ENCODE data around the gene PHF2. TPM values are rescaled to one million over a fixed set of nuclear protein-coding genes. Genes with fewer than 3 reads are reported as not detected.

Gene PHF2
- total RNA-seq, 2 experiments from 2014 or later = 16.0 to 16.5 TPM

- Mint-ChIP-seq H3K27ac (no peak overlapping the region), H3K36me3 (ENCODE audit: low read depth) (peaks cover 7% of the 10 kb centered on the region), H3K4me1 (no peaks in the 10 kb centered on the region), H3K4me3 (no peak overlapping the region), H3K9me3 (ENCODE audit: low read depth) (no peaks in the 10 kb centered on the region), H3K27me3 (no peaks in the 10 kb centered on the region)
- DNase-seq (peak; percentile 2), ATAC-seq (no peak)
- intact Hi-C loops (cut with DNase I, micrococcal nuclease) = no loop called here
- CTCF ChIA-PET = interaction anchor here (0.6 kb wide), 1 partner anchor 207 kb away, joined by 3 read pairs; no protein-coding TSS in a partner anchor
- POLR2A ChIA-PET = no interaction called here
Observed at GRCh38 chr9:93658184-93658925, 82.0 kb downstream of the PHF2 start.

- peak; percentile 1 for DNase-seq
- CTCF ChIA-PET = no interaction called here
- Mint-ChIP-seq H3K36me3 (ENCODE audit: low read depth) (peaks cover 7% of the 10 kb centered on the region), H3K27me3 (no peaks in the 10 kb centered on the region), H3K4me3 (no peak overlapping the region), H3K9me3 (ENCODE audit: low read depth) (no peaks in the 10 kb centered on the region), H3K27ac (no peak overlapping the region), H3K4me1 (no peaks in the 10 kb centered on the region)
- POLR2A ChIA-PET = no interaction called here
- intact Hi-C loops (cut with DNase I, micrococcal nuclease) = no loop called here
- no peak for ATAC-seq
Observed at GRCh38 chr9:93659044-93659836, 82.9 kb downstream of the PHF2 start.

GRCh38 chr9:93659837-93660177, 83.4 kb downstream of the PHF2 start:
- H3K27ac Mint-ChIP-seq = no peak overlapping the region
- intact Hi-C loops (cut with DNase I, micrococcal nuclease) = no loop called here
- H3K4me3 Mint-ChIP-seq = no peak overlapping the region
- ChIA-PET CTCF (no interaction called here), POLR2A (no interaction called here)
- ATAC-seq (peak; percentile 12), DNase-seq (peak; percentile 6)
- H3K36me3 Mint-ChIP-seq (ENCODE audit: low read depth) = peaks cover 7% of the 10 kb centered on the region
- no peaks in the 10 kb centered on the region for H3K27me3 Mint-ChIP-seq
- H3K4me1 Mint-ChIP-seq = no peaks in the 10 kb centered on the region
- no peaks in the 10 kb centered on the region for H3K9me3 Mint-ChIP-seq (ENCODE audit: low read depth)

- ATAC-seq (no peak), DNase-seq (peak; percentile 4)
- Mint-ChIP-seq H3K4me3 (no peak overlapping the region), H3K36me3 (ENCODE audit: low read depth) (peaks cover 7% of the 10 kb centered on the region), H3K4me1 (no peaks in the 10 kb centered on the region), H3K27ac (no peak overlapping the region), H3K27me3 (no peaks in the 10 kb centered on the region), H3K9me3 (ENCODE audit: low read depth) (no peaks in the 10 kb centered on the region)
- intact Hi-C loops (cut with DNase I, micrococcal nuclease) = no loop called here
- CTCF ChIA-PET = no interaction called here
- POLR2A ChIA-PET = no interaction called here
Observed at GRCh38 chr9:93660352-93661046, 84.1 kb downstream of the PHF2 start.

GRCh38 chr9:93661591-93661990, 85.2 kb downstream of the PHF2 start:
- ATAC-seq (no peak), DNase-seq (no peak)
- ChIA-PET CTCF (no interaction called here), POLR2A (no interaction called here)
- Mint-ChIP-seq H3K27me3 (no peaks in the 10 kb centered on the region), H3K36me3 (ENCODE audit: low read depth) (peaks cover 7% of the 10 kb centered on the region), H3K9me3 (ENCODE audit: low read depth) (no peaks in the 10 kb centered on the region), H3K4me3 (no peak overlapping the region), H3K4me1 (no peaks in the 10 kb centered on the region), H3K27ac (no peak overlapping the region)
- intact Hi-C loops (cut with DNase I, micrococcal nuclease) = no loop called here

- DNase-seq = no peak
- intact Hi-C loops (cut with DNase I, micrococcal nuclease) = no loop called here
- no peak overlapping the region for H3K4me3 Mint-ChIP-seq
- H3K4me1 Mint-ChIP-seq = no peaks in the 10 kb centered on the region
- CTCF ChIA-PET = no interaction called here
- peaks cover 7% of the 10 kb centered on the region for H3K36me3 Mint-ChIP-seq (ENCODE audit: low read depth)
- POLR2A ChIA-PET = no interaction called here
- ATAC-seq = no peak
- no peaks in the 10 kb centered on the region for H3K27me3 Mint-ChIP-seq
- no peak overlapping the region for H3K27ac Mint-ChIP-seq
- H3K9me3 Mint-ChIP-seq (ENCODE audit: low read depth) = no peaks in the 10 kb centered on the region
Observed at GRCh38 chr9:93662016-93662638, 85.7 kb downstream of the PHF2 start.

DNA sequence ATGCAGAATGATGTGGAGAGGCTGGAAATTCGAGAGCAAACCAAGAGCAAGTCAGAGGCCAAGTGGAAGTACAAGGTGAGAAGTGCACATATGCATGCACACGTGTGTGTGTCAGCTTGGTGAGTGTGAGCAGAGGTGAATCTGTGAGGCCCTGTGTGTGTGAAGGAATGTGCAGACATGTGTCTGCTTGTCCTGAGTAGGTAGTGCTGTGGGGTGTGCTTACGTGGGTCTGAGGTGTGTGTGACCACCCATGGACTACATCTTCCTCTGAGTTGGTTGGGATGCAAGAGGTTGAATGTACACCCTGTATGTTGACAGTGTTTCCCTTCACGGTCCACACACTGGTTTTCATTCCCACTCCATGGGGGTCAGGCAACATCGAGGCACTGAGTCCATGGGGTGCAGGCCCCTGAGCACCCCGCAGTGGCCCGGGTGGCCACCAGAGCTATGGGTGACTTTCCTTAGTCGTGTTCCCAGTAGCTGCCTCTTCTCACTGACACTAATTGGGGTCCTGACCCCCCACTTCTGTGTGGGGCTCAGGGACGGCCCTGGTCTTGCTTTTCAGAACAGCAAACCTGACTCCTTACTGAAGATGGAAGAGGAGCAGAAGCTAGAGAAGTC, 86.7 kb downstream of the PHF2 start:
- Mint-ChIP-seq H3K4me3 (no peak overlapping the region), H3K9me3 (ENCODE audit: low read depth) (no peaks in the 10 kb centered on the region), H3K4me1 (no peaks in the 10 kb centered on the region), H3K27me3 (no peaks in the 10 kb centered on the region), H3K27ac (no peak overlapping the region), H3K36me3 (ENCODE audit: low read depth) (peaks cover 7% of the 10 kb centered on the region)
- ChIA-PET POLR2A (no interaction called here), CTCF (no interaction called here)
- DNase-seq (no peak), ATAC-seq (no peak)
- intact Hi-C loops (cut with DNase I, micrococcal nuclease) = no loop called here

DNA sequence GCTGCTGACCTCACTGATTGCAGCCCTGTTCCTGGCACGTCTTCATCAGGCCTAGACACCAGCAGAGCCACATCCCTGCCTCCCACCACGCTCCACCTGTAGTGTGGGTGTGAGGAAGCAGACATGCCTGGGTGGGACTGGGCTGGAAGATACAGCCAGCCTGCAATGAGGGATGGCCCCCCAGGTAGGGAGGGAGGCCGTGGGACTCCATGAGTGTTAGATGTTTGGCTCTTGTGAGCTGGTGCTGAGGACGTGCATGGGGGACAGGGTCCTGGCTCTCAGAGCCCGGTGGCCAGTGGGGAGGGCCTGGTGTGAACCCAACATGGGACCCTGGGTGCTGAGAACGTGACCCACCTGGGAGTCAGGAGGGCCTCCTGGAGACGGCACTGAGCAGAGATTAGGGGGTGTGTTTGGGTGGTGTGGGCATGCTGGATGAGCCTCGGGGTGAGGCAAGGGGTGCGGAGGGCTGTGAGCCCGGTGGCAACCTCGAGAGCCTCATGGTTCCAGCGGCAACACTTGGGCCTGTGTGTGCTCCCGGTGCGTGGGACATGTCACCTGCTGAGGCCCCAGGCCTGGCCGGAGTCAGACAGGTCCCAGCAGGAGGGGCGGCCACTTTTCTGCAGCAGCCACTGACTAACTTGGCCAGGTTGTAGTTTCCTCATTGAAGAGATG, 87.6 kb downstream of the PHF2 start:
- Mint-ChIP-seq H3K36me3 (ENCODE audit: low read depth) (peaks cover 7% of the 10 kb centered on the region), H3K27me3 (no peaks in the 10 kb centered on the region), H3K4me3 (no peak overlapping the region), H3K27ac (no peak overlapping the region), H3K9me3 (ENCODE audit: low read depth) (no peaks in the 10 kb centered on the region), H3K4me1 (no peaks in the 10 kb centered on the region)
- DNase-seq (peak; percentile 2), ATAC-seq (no peak)
- CTCF ChIA-PET = no interaction called here
- POLR2A ChIA-PET = no interaction called here
- intact Hi-C loops (cut with DNase I, micrococcal nuclease) = no loop called here

DNA sequence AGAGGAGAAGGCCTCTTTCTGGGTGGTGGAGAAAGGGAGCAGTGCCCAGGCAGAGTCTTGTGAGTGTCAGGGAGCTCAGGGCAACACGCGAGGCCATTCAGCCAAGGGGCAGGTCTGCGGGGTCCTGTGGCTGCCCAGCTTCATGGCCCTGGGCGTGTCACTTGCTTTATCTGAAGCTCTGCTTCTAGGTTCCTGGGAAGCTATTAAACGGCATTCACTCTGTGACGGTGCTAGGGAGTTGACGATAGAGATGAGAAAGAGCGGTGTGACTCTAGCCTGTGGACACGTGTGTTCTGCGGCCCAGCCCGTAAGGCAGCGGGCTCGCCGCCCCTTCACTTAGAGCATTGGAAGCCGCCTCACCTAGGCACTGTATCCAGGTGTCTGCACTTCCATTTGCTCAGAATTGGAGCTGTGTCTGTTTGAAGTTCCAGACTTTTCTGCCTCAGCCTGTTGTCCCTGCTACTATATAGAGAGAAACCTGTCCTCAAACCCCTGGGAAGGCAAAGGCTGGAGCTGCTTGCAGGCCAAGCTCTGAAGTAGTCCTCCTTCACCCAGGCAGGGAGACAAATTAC, 88.3 kb downstream of the PHF2 start:
- no peak for DNase-seq
- Mint-ChIP-seq H3K4me3 (no peak overlapping the region), H3K4me1 (no peaks in the 10 kb centered on the region), H3K36me3 (ENCODE audit: low read depth) (peaks cover 7% of the 10 kb centered on the region), H3K27ac (no peak overlapping the region), H3K9me3 (ENCODE audit: low read depth) (no peaks in the 10 kb centered on the region), H3K27me3 (no peaks in the 10 kb centered on the region)
- intact Hi-C loops (cut with DNase I, micrococcal nuclease) = no loop called here
- no peak for ATAC-seq
- ChIA-PET POLR2A (no interaction called here), CTCF (no interaction called here)

GRCh38 chr9:93665128-93665636, 88.8 kb downstream of the PHF2 start:
- intact Hi-C loops (cut with DNase I, micrococcal nuclease) = no loop called here
- H3K9me3 Mint-ChIP-seq (ENCODE audit: low read depth) = no peaks in the 10 kb centered on the region
- no peaks in the 10 kb centered on the region for H3K27me3 Mint-ChIP-seq
- H3K36me3 Mint-ChIP-seq (ENCODE audit: low read depth) = peaks cover 3% of the 10 kb centered on the region
- H3K4me1 Mint-ChIP-seq = no peaks in the 10 kb centered on the region
- H3K4me3 Mint-ChIP-seq = no peak overlapping the region
- ATAC-seq = no peak
- peak; percentile 0 for DNase-seq
- ChIA-PET POLR2A (no interaction called here), CTCF (no interaction called here)
- no peak overlapping the region for H3K27ac Mint-ChIP-seq
